ENCODE data around the gene AASDH.
"Not testable (repeated sequence)": the region's sequence is repeated elsewhere in the genome, so short reads cannot be mapped to it uniquely, and the experiment has no call there.

AASDH gene

GRCh38 chr4:56370377-56370776 is 16.9 kb downstream of the AASDH start:
- H2AFZ ChIP-seq (ENCODE audit: low read depth, low read length, severe bottlenecking), result no peak overlapping the region
- no peaks in the 10 kb centered on the region for H3K79me2 ChIP-seq (ENCODE audit: insufficient read depth, low read length)
- TF ChIP-seq EZH2phosphoT487 (conservative IDR thresholded peaks at IDR 0.05; ENCODE audit: low read length) (no peak), CTCF (IDR thresholded peaks at IDR 0.05; ENCODE audit: insufficient read depth, low read length, poor library complexity, severe bottlenecking) (no peak)
- H3K4me2 ChIP-seq (ENCODE audit: low read depth, low read length, poor library complexity, severe bottlenecking), result no peak overlapping the region
- no peak overlapping the region for H3K4me3 ChIP-seq (ENCODE audit: insufficient read depth, low read length, poor library complexity, severe bottlenecking)
- no peaks in the 10 kb centered on the region for H3K36me3 ChIP-seq (ENCODE audit: low read length)
- no peaks in the 10 kb centered on the region for H3K9me2 ChIP-seq (replicated peaks; ENCODE audit: insufficient read depth, low read length)
- H3K9ac ChIP-seq (ENCODE audit: low read length), result no peak overlapping the region
- no peaks in the 10 kb centered on the region for H4K20me1 ChIP-seq (ENCODE audit: low read depth, low read length)
- H3F3A ChIP-seq (ENCODE audit: insufficient read depth), result no peaks in the 10 kb centered on the region
- no peaks in the 10 kb centered on the region for H3K9me3 ChIP-seq (ENCODE audit: insufficient read depth, low read length)
- no peak overlapping the region for H3K27ac ChIP-seq (ENCODE audit: low read depth, low read length)
- H3K27me3 ChIP-seq (ENCODE audit: low read length), result no peaks in the 10 kb centered on the region

GRCh38 chr4:56362981-56363380 is 24.3 kb downstream of the AASDH start:
- H2AFZ ChIP-seq (ENCODE audit: low read depth, low read length, severe bottlenecking); H3K9me2 ChIP-seq (replicated peaks; ENCODE audit: insufficient read depth, low read length); H3K79me2 ChIP-seq (ENCODE audit: insufficient read depth, low read length); H4K20me1 ChIP-seq (ENCODE audit: low read depth, low read length); H3K9me3 ChIP-seq (ENCODE audit: insufficient read depth, low read length); H3K9ac ChIP-seq (ENCODE audit: low read length); H3K36me3 ChIP-seq (ENCODE audit: low read length); H3K4me3 ChIP-seq (ENCODE audit: insufficient read depth, low read length, poor library complexity, severe bottlenecking); H3F3A ChIP-seq (ENCODE audit: insufficient read depth); H3K27ac ChIP-seq (ENCODE audit: low read depth, low read length); H3K4me2 ChIP-seq (ENCODE audit: low read depth, low read length, poor library complexity, severe bottlenecking); H3K27me3 ChIP-seq (ENCODE audit: low read length): not testable (repeated sequence)

- H3K4me3 ChIP-seq (ENCODE audit: insufficient read depth, low read length, poor library complexity, severe bottlenecking), result no peak overlapping the region
- no peaks in the 10 kb centered on the region for H3F3A ChIP-seq (ENCODE audit: insufficient read depth)
- H3K9ac ChIP-seq (ENCODE audit: low read length), result no peak overlapping the region
- no peaks in the 10 kb centered on the region for H3K9me2 ChIP-seq (replicated peaks; ENCODE audit: insufficient read depth, low read length)
- no peak overlapping the region for H3K4me2 ChIP-seq (ENCODE audit: low read depth, low read length, poor library complexity, severe bottlenecking)
- TF ChIP-seq EZH2phosphoT487 (conservative IDR thresholded peaks at IDR 0.05; ENCODE audit: low read length), result no peak
- TF ChIP-seq CTCF (IDR thresholded peaks at IDR 0.05; ENCODE audit: insufficient read depth, low read length, poor library complexity, severe bottlenecking), result no peak
- H2AFZ ChIP-seq (ENCODE audit: low read depth, low read length, severe bottlenecking), result no peak overlapping the region
- no peaks in the 10 kb centered on the region for H3K9me3 ChIP-seq (ENCODE audit: insufficient read depth, low read length)
- H3K36me3 ChIP-seq (ENCODE audit: low read length), result no peaks in the 10 kb centered on the region
- H3K27ac ChIP-seq (ENCODE audit: low read depth, low read length), result no peak overlapping the region
- H3K79me2 ChIP-seq (ENCODE audit: insufficient read depth, low read length), result no peaks in the 10 kb centered on the region
- H3K27me3 ChIP-seq (ENCODE audit: low read length), result no peaks in the 10 kb centered on the region
- H4K20me1 ChIP-seq (ENCODE audit: low read depth, low read length), result no peaks in the 10 kb centered on the region
Observed at GRCh38 chr4:56360071-56360470, 27.2 kb downstream of the AASDH start.

GRCh38 chr4:56356650-56357049 is 30.6 kb downstream of the AASDH start:
- Histone ChIP-seq H3K9me2 (replicated peaks; ENCODE audit: insufficient read depth, low read length) (no peaks in the 10 kb centered on the region), H3K9ac (ENCODE audit: low read length) (no peak overlapping the region), H2AFZ (ENCODE audit: low read depth, low read length, severe bottlenecking) (no peak overlapping the region), H3K27me3 (ENCODE audit: low read length) (no peaks in the 10 kb centered on the region), H3K36me3 (ENCODE audit: low read length) (no peaks in the 10 kb centered on the region), H4K20me1 (ENCODE audit: low read depth, low read length) (no peaks in the 10 kb centered on the region), H3K27ac (ENCODE audit: low read depth, low read length) (no peak overlapping the region), H3K4me3 (ENCODE audit: insufficient read depth, low read length, poor library complexity, severe bottlenecking) (no peak overlapping the region), H3K9me3 (ENCODE audit: insufficient read depth, low read length) (no peaks in the 10 kb centered on the region), H3F3A (ENCODE audit: insufficient read depth) (no peaks in the 10 kb centered on the region), H3K4me2 (ENCODE audit: low read depth, low read length, poor library complexity, severe bottlenecking) (no peak overlapping the region), H3K79me2 (ENCODE audit: insufficient read depth, low read length) (no peaks in the 10 kb centered on the region)
- TF ChIP-seq CTCF (IDR thresholded peaks at IDR 0.05; ENCODE audit: insufficient read depth, low read length, poor library complexity, severe bottlenecking) (no peak), EZH2phosphoT487 (conservative IDR thresholded peaks at IDR 0.05; ENCODE audit: low read length) (no peak)
